CMK (cell line): Measurements from ENCODE around the gene NLRC5.

Experiments
- DNase-seq: peaks from one replicate; pipeline ENCODE4 v3.0.0-alpha.2; 2010; ENCODE audit warnings: low read depth

NLRC5 gene

GRCh38 chr16:57024894-57025680 lies 35.7 kb downstream of the NLRC5 start:
- no peak for DNase-seq

- no peak for DNase-seq
These were observed 36.8 kb downstream of the NLRC5 start for GRCh38 chr16:57025941-57026777.

GRCh38 chr16:57026778-57027062 lies 37.4 kb downstream of the NLRC5 start:
- DNase-seq = no peak

- no peak for DNase-seq
These were observed 37.7 kb downstream of the NLRC5 start for GRCh38 chr16:57027067-57027466.

- DNase-seq = no peak
These were observed 38.7 kb downstream of the NLRC5 start for GRCh38 chr16:57028086-57028485.

- no peak for DNase-seq
These were observed 40.1 kb downstream of the NLRC5 start for GRCh38 chr16:57029161-57030160.

GRCh38 chr16:57030346-57030902 lies 41.1 kb downstream of the NLRC5 start:
- DNase-seq = no peak

- no peak for DNase-seq
These were observed 41.8 kb downstream of the NLRC5 start for GRCh38 chr16:57031156-57031555.

- DNase-seq = no peak
These were observed 43.0 kb downstream of the NLRC5 start for GRCh38 chr16:57032346-57032745.

- no peak for DNase-seq
These were observed 43.6 kb downstream of the NLRC5 start for GRCh38 chr16:57032931-57033330.

GRCh38 chr16:57036315-57036714 lies 47.0 kb downstream of the NLRC5 start:
- DNase-seq = no peak

GRCh38 chr16:57036945-57037344 lies 47.6 kb downstream of the NLRC5 start:
- DNase-seq = no peak

GRCh38 chr16:57038166-57038565 lies 48.8 kb downstream of the NLRC5 start:
- no peak for DNase-seq

- DNase-seq = no peak
These were observed 49.9 kb downstream of the NLRC5 start for GRCh38 chr16:57039148-57039812.

- no peak for DNase-seq
These were observed 52.1 kb downstream of the NLRC5 start for GRCh38 chr16:57041182-57042156.

GRCh38 chr16:57042157-57043111 lies 53.1 kb downstream of the NLRC5 start:
- DNase-seq = no peak

- no peak for DNase-seq
These were observed 53.9 kb downstream of the NLRC5 start for GRCh38 chr16:57043248-57043647.

- DNase-seq = no peak
These were observed 55.8 kb downstream of the NLRC5 start for GRCh38 chr16:57044931-57045693.
